HepG2 (cell line): ENCODE data around the gene LDB2. TPM values are rescaled to one million over a fixed set of nuclear protein-coding genes. Genes with fewer than 3 reads are reported as not detected.

Source experiments
- ATAC-seq: fragments of 200-7000 bp; cut with Tn5 transposase; 3 replicates; pipeline ENCODE4 v1.9.1; 2020; ENCODE audit warnings: mild to moderate bottlenecking, moderate library complexity
- BruUV-seq: library from RNA; stranded (reverse); fragments of 400-500 nt; replicated peaks from 2 replicates; lab custom pipeline; 2021; lab: Mats Ljungman, UMichigan
- CTCF ChIA-PET: fragments of 300-600 bp; formaldehyde crosslinking; extraction: SDS; loops from one replicate; lab custom pipeline; 2021; ENCODE audit warnings: low total read pairs, inconsistent platforms, low intra/inter-chr PET ratio; lab: Yijun Ruan, JAX
- POLR2A ChIA-PET: fragments of 350-600 bp; sonication (Branson Sonifier 250); formaldehyde crosslinking; loops from one replicate; lab custom pipeline; 2020; ENCODE audit warnings: antibody characterized with exemption, inconsistent platforms; lab: Yijun Ruan, JAX
- DNase-seq: peaks from one replicate; pipeline ENCODE4 v3.0.0-alpha.2; 2015; ENCODE audit warnings: low spot score
- FAIRE-seq: peaks from 3 replicates; lab custom pipeline; 2011; peaks lifted over from hg19 to GRCh38; lab: Jason Lieb, UNC
- H2AFZ ChIP-seq: one replicate; pipeline ENCODE4 v1.6.1; 2011; ENCODE audit warnings: low read length, inconsistent platforms
- H3K27ac ChIP-seq: fragments of 300-600 bp; 3 replicates; pipeline ENCODE4 v1.8.0; 2011; ENCODE audit warnings: mixed run types, mild to moderate bottlenecking, mixed read lengths, low read length, inconsistent platforms; ENCODE audit not compliant: insufficient read depth; ENCODE audit errors: extremely low read length
- H3K27me3 ChIP-seq, 2 experiments: fragments of 200-600 bp in 1 of 2; 2 replicates in 1 of 2; 3 replicates in 1 of 2; pipeline versions ENCODE4 v1.6.0 to v1.8.0; 2011; ENCODE audit warnings: low read length in 2 of 2, mild to moderate bottlenecking in 2 of 2, moderate library complexity in 2 of 2, inconsistent platforms in 1 of 2; ENCODE audit not compliant: insufficient read depth in 2 of 2, control insufficient read depth in 1 of 2
- H3K36me3 ChIP-seq, 2 experiments: fragments of 200-600 bp in 1 of 2; replicated peaks in 1 of 2; 2 replicates in 1 of 2; 3 replicates in 1 of 2; pipeline versions ENCODE4 v1.5.1 to v1.8.0; 2011; ENCODE audit warnings: low read length in 2 of 2, inconsistent platforms in 1 of 2; ENCODE audit not compliant: insufficient read depth in 2 of 2, control insufficient read depth in 1 of 2
- H3K4me1 ChIP-seq: 2 replicates; pipeline ENCODE4 v1.5.1; 2012; ENCODE audit warnings: low read length, inconsistent platforms; ENCODE audit not compliant: insufficient read depth
- H3K4me2 ChIP-seq: 2 replicates; pipeline ENCODE4 v1.6.0; 2011; ENCODE audit warnings: low read depth, low read length, inconsistent platforms
- H3K4me3 ChIP-seq, 3 experiments: fragments of 200-600 bp in 1 of 3; sonication (generic), shearing (Covaris generic) in 1 of 3; replicated peaks in 1 of 3; 2 replicates each; pipeline ENCODE4 v1.5.1; 2011 to 2016; ENCODE audit warnings: low read length in 3 of 3, inconsistent platforms in 2 of 3, low read depth in 2 of 3, mild to moderate bottlenecking in 2 of 3, control low read depth in 1 of 3, mixed read lengths in 1 of 3; ENCODE audit not compliant: insufficient read depth in 1 of 3
- H3K79me2 ChIP-seq: one replicate; pipeline ENCODE4 v1.6.1; 2011; ENCODE audit warnings: low read length, inconsistent platforms; ENCODE audit not compliant: insufficient read depth
- H3K9ac ChIP-seq: 2 replicates; pipeline ENCODE4 v1.6.0; 2011; ENCODE audit warnings: mild to moderate bottlenecking, low read depth, low read length, inconsistent platforms; ENCODE audit not compliant: insufficient read depth
- H3K9me3 ChIP-seq: 2 replicates; pipeline ENCODE4 v1.5.1; 2012; ENCODE audit warnings: mild to moderate bottlenecking, low read length
- H4K20me1 ChIP-seq: 2 replicates; pipeline ENCODE4 v1.6.0; 2011; ENCODE audit warnings: inconsistent platforms, mild to moderate bottlenecking, low read length, moderate library complexity; ENCODE audit not compliant: insufficient read depth
- BRD4 ChIP-seq: sonication (generic); formaldehyde crosslinking; IDR thresholded peaks from 2 replicates; pipeline ENCODE4 v1.4.0; 2020; ENCODE audit warnings: missing genetic modification reagents
- EP300 ChIP-seq, 3 experiments: sonication (generic) in 1 of 3; formaldehyde crosslinking in 1 of 3; IDR thresholded peaks; 2 replicates each; pipeline versions ENCODE4 v1.5.1 to v1.6.1; 2011 to 2020; ENCODE audit warnings: low read depth in 2 of 3, low read length in 2 of 3, borderline replicate concordance in 1 of 3, improper control_type of control experiment in 1 of 3, mild to moderate bottlenecking in 1 of 3, missing genetic modification reagents in 1 of 3, moderate library complexity in 1 of 3
- GATAD2A ChIP-seq: IDR thresholded peaks from 2 replicates; pipeline ENCODE4 v1.6.1; 2016
- KDM1A ChIP-seq: IDR thresholded peaks from 2 replicates; pipeline ENCODE4 v1.6.1; 2016; ENCODE audit warnings: missing compliant biosample characterization
- MAF1 ChIP-seq: sonication (generic); formaldehyde crosslinking; IDR thresholded peaks from 2 replicates; pipeline ENCODE4 v1.5.0; 2020; ENCODE audit warnings: missing genetic modification reagents, borderline replicate concordance
- NCOA1 ChIP-seq: sonication (generic); formaldehyde crosslinking; IDR thresholded peaks from 2 replicates; pipeline ENCODE4 v1.9.0; 2021; ENCODE audit warnings: missing genetic modification reagents
- NPAS2 ChIP-seq: sonication (generic); formaldehyde crosslinking; IDR thresholded peaks from 2 replicates; pipeline ENCODE4 v1.8.0; 2022; ENCODE audit warnings: mild to moderate bottlenecking, missing genetic modification reagents, borderline replicate concordance
- NRL ChIP-seq: sonication (generic); formaldehyde crosslinking; IDR thresholded peaks from 2 replicates; pipeline ENCODE4 v1.5.0; 2020; ENCODE audit warnings: missing genetic modification reagents, mild to moderate bottlenecking, moderate library complexity, borderline replicate concordance
- REXO4 ChIP-seq: sonication (generic); formaldehyde crosslinking; IDR thresholded peaks from 2 replicates; pipeline ENCODE4 v1.8.0; 2022; ENCODE audit warnings: missing genetic modification reagents, mild to moderate bottlenecking, borderline replicate concordance
- RXRB ChIP-seq: IDR thresholded peaks from 2 replicates; pipeline ENCODE4 v1.6.1; 2016; ENCODE audit warnings: borderline replicate concordance, missing genetic modification reagents, missing compliant biosample characterization
- SP4 ChIP-seq: sonication (generic); formaldehyde crosslinking; IDR thresholded peaks from 2 replicates; pipeline ENCODE4 v1.8.1; 2023; ENCODE audit warnings: mild to moderate bottlenecking, missing genetic modification reagents
- TP53 ChIP-seq: sonication (generic); formaldehyde crosslinking; conservative IDR thresholded peaks from 2 replicates; pipeline ENCODE4 v1.4.0; 2020; ENCODE audit warnings: missing genetic modification reagents
- ZMAT5 ChIP-seq: sonication (generic); formaldehyde crosslinking; IDR thresholded peaks from 2 replicates; pipeline ENCODE4 v1.5.0; 2020; ENCODE audit warnings: mild to moderate bottlenecking, low read depth, missing genetic modification reagents, borderline replicate concordance
- ZNF232 ChIP-seq: sonication (generic); formaldehyde crosslinking; IDR thresholded peaks from 2 replicates; pipeline ENCODE4 v1.4.0; 2020; ENCODE audit warnings: missing genetic modification reagents, borderline replicate concordance
- ZNF382 ChIP-seq: sonication (generic); formaldehyde crosslinking; IDR thresholded peaks from 2 replicates; pipeline ENCODE4 v1.5.0; 2020; ENCODE audit warnings: missing genetic modification reagents, mild to moderate bottlenecking, borderline replicate concordance
- ZNF773 ChIP-seq: sonication (generic); formaldehyde crosslinking; IDR thresholded peaks from 2 replicates; pipeline ENCODE4 v1.4.0; 2020; ENCODE audit warnings: missing genetic modification reagents, borderline replicate concordance
- WGBS: methylation state at CpG from one replicate; pipeline ENCODE4 v1.1.6; 2017; ENCODE audit warnings: low lambda C conversion rate; 5-methylcytosine and 5-hydroxymethylcytosine counted together
- in situ Hi-C: cut with HindIII; loops from 2 replicates; pipeline ENCODE4 v1.10.0; 2017; ENCODE audit warnings: low pct_unique_long_range_greater_than_20kb; ENCODE audit not compliant: extremely low pct_ligation_motif_present
- intact Hi-C: fragments of 100-400 bp; cut with micrococcal nuclease; formaldehyde crosslinking; loops from one replicate; pipeline ENCODE4 v1.10.0; 2022; ENCODE audit not compliant: unreplicated experiment
- polyA plus RNA-seq, 8 experiments: library from polyadenylated mRNA; depleted of rRNA in 3 of 8; stranded (reverse) in 7 of 8; unstranded in 1 of 8; fragments of >200 nt; fragmentation: Illumina TruSeq in 4 of 8; extraction: Trizol in 4 of 8; gene quantifications; 2 replicates each; pipeline versions ENCODE4 v1.2.1 to v1.2.3, GENCODE V29; 2011 to 2016; ENCODE audit warnings: low read depth in 4 of 8, missing spikeins in 1 of 8, mixed read lengths in 1 of 8; ENCODE audit not compliant: insufficient read depth in 1 of 8
- total RNA-seq, 5 experiments: library from RNA; depleted of rRNA; stranded (reverse); fragments of >200 nt; fragmentation: Illumina TruSeq; extraction: Trizol; gene quantifications; 2 replicates each; pipeline ENCODE4 v1.2.3, GENCODE V29; 2016; ENCODE audit warnings: low read depth in 1 of 5
- TF ChIP-seq, protein P1 (sequence below): sonication (generic); formaldehyde crosslinking; conservative IDR thresholded peaks from 2 replicates; pipeline ENCODE4 v1.8.1; 2023; ENCODE audit warnings: missing genetic modification reagents
- TF ChIP-seq, protein P2 (sequence below): sonication (generic); formaldehyde crosslinking; IDR thresholded peaks from 2 replicates; pipeline ENCODE4 v1.8.0; 2022; ENCODE audit warnings: mild to moderate bottlenecking, missing genetic modification reagents, borderline replicate concordance
- TF ChIP-seq, protein P3 (sequence below): IDR thresholded peaks from 2 replicates; pipeline ENCODE4 v1.6.1; 2016; ENCODE audit warnings: low read depth

The LDB2 gene
- total and polyA plus RNA-seq, 2 of the 13 experiments (the other 11 are each of a cell fraction or from before 2014, with no cell fraction given) = not detected

DNA sequence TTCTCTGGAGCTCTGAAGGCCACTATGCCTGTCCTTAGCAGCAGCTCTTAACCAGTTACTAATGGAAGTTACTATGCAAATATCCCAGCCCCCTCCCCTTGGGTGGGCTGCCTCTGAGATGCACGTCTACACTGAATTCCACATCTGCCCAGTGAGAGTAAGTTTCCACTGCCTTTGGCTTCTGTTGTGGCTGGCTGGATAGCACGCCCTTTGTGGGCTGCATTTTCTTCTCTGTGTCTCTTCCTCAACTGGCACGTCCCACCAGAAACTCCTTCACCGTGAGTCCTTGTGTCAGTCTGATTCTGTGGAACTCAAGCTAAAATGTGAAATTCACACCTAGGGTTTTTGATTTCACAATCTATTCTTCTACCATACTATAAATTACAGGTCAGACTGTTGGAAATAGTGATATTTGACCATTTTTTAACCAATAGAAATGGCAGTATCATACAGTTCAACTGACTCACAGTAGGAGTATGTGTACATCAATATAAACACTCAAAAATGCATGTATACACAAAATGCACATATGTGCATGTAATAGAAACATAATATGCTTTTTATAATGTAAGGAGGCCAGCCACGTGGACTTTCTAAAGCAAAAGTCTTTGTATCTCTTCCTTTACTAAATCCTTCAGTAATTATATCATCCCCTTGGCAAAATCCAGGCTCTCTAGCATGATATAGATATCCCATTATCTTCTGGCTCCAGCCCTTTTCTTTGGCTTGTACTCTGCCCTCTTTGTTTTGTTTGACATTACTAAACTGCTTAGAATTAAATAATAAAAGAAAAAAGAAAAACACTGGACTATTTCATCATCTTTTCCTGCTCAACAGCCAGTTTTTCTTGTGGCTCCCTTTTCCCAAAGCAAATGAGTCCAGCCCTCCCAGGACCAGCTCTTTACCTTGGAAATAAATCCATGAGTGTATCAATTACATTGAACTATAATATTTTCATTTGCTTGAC, 33.2 kb upstream of the LDB2 start:
- in situ Hi-C loops = no loop called here
- Histone ChIP-seq H3K9ac (no peak overlapping the region), H3K4me1 (no peaks in the 10 kb centered on the region), H3K27me3 (no peaks in the 10 kb centered on the region), H3K79me2 (no peaks in the 10 kb centered on the region), H3K36me3 (no peaks in the 10 kb centered on the region), H3K4me2 (no peak overlapping the region), H3K9me3 (no peaks in the 10 kb centered on the region), H4K20me1 (no peaks in the 10 kb centered on the region), H3K4me3 (no peak overlapping the region), H3K27ac (no peak overlapping the region), H2AFZ (no peak overlapping the region)
- WGBS = 0% methylated on average over 4 of the region's 5 CpGs
- POLR2A ChIA-PET = no interaction called here
- BruUV-seq = no TSS peak
- ATAC-seq = no peak
- CTCF ChIA-PET = no interaction called here
- FAIRE-seq = no peak
- intact Hi-C loops = no loop called here
- no peak for DNase-seq
- TF ChIP-seq KDM1A (CRISPR knock-in tag) (no peak), NRL (CRISPR knock-in tag) (no peak), RXRB (CRISPR knock-in tag) (no peak), EP300 (IDR thresholded peaks at IDR 0.05; ENCODE audit: low read depth in 2 of 2, low read length in 2 of 2) (no peak), EP300 (CRISPR knock-in tag; IDR thresholded peaks at IDR 0.05; ENCODE audit: borderline replicate concordance) (no peak), REXO4 (CRISPR knock-in tag) (no peak), ZNF773 (no peak), BRD4 (CRISPR knock-in tag) (no peak), ZNF382 (CRISPR knock-in tag) (no peak), TP53 (no peak), ZNF232 (CRISPR knock-in tag) (no peak), NPAS2 (CRISPR knock-in tag) (no peak), MAF1 (CRISPR knock-in tag) (no peak), NCOA1 (CRISPR knock-in tag) (no peak), ZMAT5 (no peak), GATAD2A (CRISPR knock-in tag) (no peak), SP4 (CRISPR knock-in tag) (no peak)
- TF ChIP-seq, protein P1, sequence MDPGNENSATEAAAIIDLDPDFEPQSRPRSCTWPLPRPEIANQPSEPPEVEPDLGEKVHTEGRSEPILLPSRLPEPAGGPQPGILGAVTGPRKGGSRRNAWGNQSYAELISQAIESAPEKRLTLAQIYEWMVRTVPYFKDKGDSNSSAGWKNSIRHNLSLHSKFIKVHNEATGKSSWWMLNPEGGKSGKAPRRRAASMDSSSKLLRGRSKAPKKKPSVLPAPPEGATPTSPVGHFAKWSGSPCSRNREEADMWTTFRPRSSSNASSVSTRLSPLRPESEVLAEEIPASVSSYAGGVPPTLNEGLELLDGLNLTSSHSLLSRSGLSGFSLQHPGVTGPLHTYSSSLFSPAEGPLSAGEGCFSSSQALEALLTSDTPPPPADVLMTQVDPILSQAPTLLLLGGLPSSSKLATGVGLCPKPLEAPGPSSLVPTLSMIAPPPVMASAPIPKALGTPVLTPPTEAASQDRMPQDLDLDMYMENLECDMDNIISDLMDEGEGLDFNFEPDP (CRISPR knock-in tag) = no peak
- TF ChIP-seq, protein P2, sequence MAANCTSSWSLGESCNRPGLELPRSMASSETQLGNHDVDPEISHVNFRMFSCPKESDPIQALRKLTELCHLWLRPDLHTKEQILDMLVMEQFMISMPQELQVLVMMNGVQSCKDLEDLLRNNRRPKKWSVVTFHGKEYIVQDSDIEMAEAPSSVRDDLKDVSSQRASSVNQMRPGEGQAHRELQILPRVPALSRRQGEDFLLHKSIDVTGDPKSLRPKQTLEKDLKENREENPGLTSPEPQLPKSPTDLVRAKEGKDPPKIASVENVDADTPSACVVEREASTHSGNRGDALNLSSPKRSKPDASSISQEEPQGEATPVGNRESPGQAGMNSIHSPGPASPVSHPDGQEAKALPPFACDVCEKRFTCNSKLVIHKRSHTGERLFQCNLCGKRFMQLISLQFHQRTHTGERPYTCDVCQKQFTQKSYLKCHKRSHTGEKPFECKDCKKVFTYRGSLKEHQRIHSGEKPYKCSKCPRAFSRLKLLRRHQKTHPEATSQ (CRISPR knock-in tag) = no peak
- TF ChIP-seq, protein P3, sequence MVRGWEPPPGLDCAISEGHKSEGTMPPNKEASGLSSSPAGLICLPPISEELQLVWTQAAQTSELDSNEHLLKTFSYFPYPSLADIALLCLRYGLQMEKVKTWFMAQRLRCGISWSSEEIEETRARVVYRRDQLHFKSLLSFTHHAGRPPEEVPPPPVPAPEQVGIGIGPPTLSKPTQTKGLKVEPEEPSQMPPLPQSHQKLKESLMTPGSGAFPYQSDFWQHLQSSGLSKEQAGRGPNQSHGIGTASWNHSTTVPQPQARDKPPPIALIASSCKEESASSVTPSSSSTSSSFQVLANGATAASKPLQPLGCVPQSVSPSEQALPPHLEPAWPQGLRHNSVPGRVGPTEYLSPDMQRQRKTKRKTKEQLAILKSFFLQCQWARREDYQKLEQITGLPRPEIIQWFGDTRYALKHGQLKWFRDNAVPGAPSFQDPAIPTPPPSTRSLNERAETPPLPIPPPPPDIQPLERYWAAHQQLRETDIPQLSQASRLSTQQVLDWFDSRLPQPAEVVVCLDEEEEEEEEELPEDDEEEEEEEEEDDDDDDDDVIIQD (CRISPR knock-in tag) = no peak
